HG03064 (cell line): Measurements from ENCODE around the gene SPEN.

Experiments
- ATAC-seq: cut with Tn5 transposase; IDR thresholded peaks from one replicate; pipeline ENCODE4 v1.9.1; 2021; ENCODE audit warnings: low read depth; ENCODE audit not compliant: unreplicated experiment

SPEN gene

GRCh38 chr1:15957221-15958095, 110.0 kb downstream of the SPEN start:
- ATAC-seq, result no peak

- no peak for ATAC-seq
Observed at GRCh38 chr1:15958111-15958510, 110.6 kb downstream of the SPEN start.

GRCh38 chr1:15958793-15959192, 111.3 kb downstream of the SPEN start:
- ATAC-seq, result no peak

GRCh38 chr1:15959424-15959823, 111.9 kb downstream of the SPEN start:
- no peak for ATAC-seq

- ATAC-seq, result no peak
Observed at GRCh38 chr1:15959827-15960446, 112.4 kb downstream of the SPEN start.

GRCh38 chr1:15960808-15961207, 113.3 kb downstream of the SPEN start:
- no peak for ATAC-seq

- no peak for ATAC-seq
Observed at GRCh38 chr1:15961492-15961891, 114.0 kb downstream of the SPEN start.

- no peak for ATAC-seq
Observed at GRCh38 chr1:15962176-15962575, 114.7 kb downstream of the SPEN start.

- no peak for ATAC-seq
Observed at GRCh38 chr1:15962671-15963362, 115.3 kb downstream of the SPEN start.

GRCh38 chr1:15963363-15963967, 116.0 kb downstream of the SPEN start:
- ATAC-seq, result no peak

- no peak for ATAC-seq
Observed at GRCh38 chr1:15963968-15964648, 116.6 kb downstream of the SPEN start.

GRCh38 chr1:15965228-15965767, 117.8 kb downstream of the SPEN start:
- ATAC-seq, result no peak

- ATAC-seq, result peak; percentile 70
Observed at GRCh38 chr1:15966081-15966955, 118.8 kb downstream of the SPEN start.

- no peak for ATAC-seq
Observed at GRCh38 chr1:15966956-15967344, 119.4 kb downstream of the SPEN start.

GRCh38 chr1:15968172-15968571, 120.7 kb downstream of the SPEN start:
- no peak for ATAC-seq

- ATAC-seq, result no peak
Observed at GRCh38 chr1:15969321-15969880, 121.9 kb downstream of the SPEN start.

- no peak for ATAC-seq
Observed at GRCh38 chr1:15970911-15971310, 123.4 kb downstream of the SPEN start.

GRCh38 chr1:15972409-15972808, 124.9 kb downstream of the SPEN start:
- no peak for ATAC-seq

- no peak for ATAC-seq
Observed at GRCh38 chr1:15973772-15974171, 126.3 kb downstream of the SPEN start.
